B cell (primary cell): ENCODE data around the gene JAK2. TPM values are rescaled to one million over a fixed set of nuclear protein-coding genes. Genes with fewer than 3 reads are reported as not detected.
"Not testable (repeated sequence)": the region's sequence is repeated elsewhere in the genome, so short reads cannot be mapped to it uniquely, and the experiment has no call there.

Experiments
- ATAC-seq: fragments of 200-7000 bp; cut with Tn5 transposase; one replicate; pipeline ENCODE4 v1.10.0; 2021; ENCODE audit warnings: low read depth, mild to moderate bottlenecking, moderate number of reproducible peaks, moderate library complexity
- CTCF ChIA-PET: fragments of 350-600 bp; sonication (Branson Sonifier 250); formaldehyde crosslinking; loops from one replicate; lab custom pipeline; 2021; ENCODE audit warnings: antibody characterized with exemption, inconsistent platforms; lab: Charles Lee
- POLR2A ChIA-PET: fragments of 350-600 bp; sonication (Branson Sonifier 250); formaldehyde crosslinking; loops from one replicate; lab custom pipeline; 2021; ENCODE audit warnings: antibody characterized with exemption; lab: Charles Lee
- DNase-seq: peaks from one replicate; pipeline ENCODE4 v3.0.0; 2013
- H2AFZ ChIP-seq: 2 replicates; pipeline ENCODE4 v1.6.1; 2012; ENCODE audit warnings: mild to moderate bottlenecking, low read depth, low read length; ENCODE audit not compliant: insufficient read depth, poor library complexity, severe bottlenecking
- H3K27ac ChIP-seq, 2 donors: 1 replicate in 1 of 2; 2 replicates in 1 of 2; pipeline ENCODE4 v1.5.1; 2012 to 2013; ENCODE audit warnings: low read length in 2 of 2, mild to moderate bottlenecking in 2 of 2, moderate library complexity in 1 of 2
- H3K27me3 ChIP-seq, 4 experiments: fragments of 200-600 bp in 1 of 4; sonication (generic) in 1 of 4; replicated peaks in 1 of 4; 1 replicate in 2 of 4; 2 replicates in 2 of 4; pipeline versions ENCODE4 v1.6.1 to v1.7.0; 2013 to 2016; ENCODE audit warnings: low read length in 3 of 4, mild to moderate bottlenecking in 2 of 4, mixed read lengths in 1 of 4, moderate library complexity in 1 of 4; ENCODE audit not compliant: insufficient read depth in 4 of 4, control insufficient read depth in 3 of 4; ENCODE audit errors: control extremely low read depth in 1 of 4
- H3K36me3 ChIP-seq, 2 experiments: replicated peaks in 1 of 2; 1 replicate in 1 of 2; 2 replicates in 1 of 2; pipeline versions ENCODE4 v1.6.1 to v1.7.1; 2013; ENCODE audit warnings: low read length in 1 of 2; ENCODE audit not compliant: insufficient read depth in 2 of 2, control insufficient read depth in 1 of 2; ENCODE audit errors: control extremely low read depth in 1 of 2, extremely low read depth in 1 of 2
- H3K4me1 ChIP-seq, 2 donors: fragments of 200-600 bp in 1 of 2; sonication (generic) in 1 of 2; 1 replicate in 1 of 2; 2 replicates in 1 of 2; pipeline versions ENCODE4 v1.5.1 to v1.6.1; 2013 to 2017; ENCODE audit warnings: low read length in 2 of 2; ENCODE audit not compliant: control insufficient read depth in 2 of 2, insufficient read depth in 2 of 2
- H3K4me2 ChIP-seq: replicated peaks from 2 replicates; pipeline ENCODE3; 2012; ENCODE audit warnings: mild to moderate bottlenecking, low read depth, low read length; ENCODE audit not compliant: poor library complexity, severe bottlenecking
- H3K4me3 ChIP-seq, 5 experiments: fragments of 200-600 bp in 1 of 5; sonication (generic) in 1 of 5; 1 replicate in 3 of 5; 2 replicates in 2 of 5; pipeline versions ENCODE4 v1.5.1 to v1.7.0; 2011 to 2016; ENCODE audit warnings: low read length in 4 of 5, mild to moderate bottlenecking in 4 of 5, low read depth in 2 of 5, control low read depth in 1 of 5, moderate library complexity in 1 of 5; ENCODE audit not compliant: insufficient read depth in 1 of 5; ENCODE audit errors: control extremely low read depth in 1 of 5, extremely low read depth in 1 of 5
- H3K79me2 ChIP-seq: fragments of 200-600 bp; sonication (generic); one replicate; pipeline ENCODE4 v1.6.0; 2016; ENCODE audit warnings: low read length; ENCODE audit not compliant: control insufficient read depth, insufficient read depth
- H3K9ac ChIP-seq: fragments of 200-600 bp; sonication (generic); 2 replicates; pipeline ENCODE4 v1.6.1; 2017; ENCODE audit warnings: mild to moderate bottlenecking, low read length, moderate library complexity
- H3K9me3 ChIP-seq, 3 donors: one replicate each; pipeline versions ENCODE4 v1.6.1 to v1.7.1; 2013; ENCODE audit warnings: low read length in 2 of 3; ENCODE audit not compliant: control insufficient read depth in 2 of 3, insufficient read depth in 1 of 3; ENCODE audit errors: control extremely low read depth in 1 of 3
- H4K20me1 ChIP-seq: 2 replicates; pipeline ENCODE4 v1.6.0; 2012; ENCODE audit warnings: mild to moderate bottlenecking, low read length; ENCODE audit not compliant: insufficient read depth, control insufficient read depth, poor library complexity, severe bottlenecking
- H3K27ac Mint-ChIP-seq: one replicate; pipeline ENCODE4 v1.8.0; 2021; ENCODE audit warnings: mixed read lengths
- H3K27me3 Mint-ChIP-seq: one replicate; pipeline ENCODE4 v1.8.0; 2021; ENCODE audit warnings: mixed read lengths
- H3K4me1 Mint-ChIP-seq: one replicate; pipeline ENCODE4 v1.8.0; 2021; ENCODE audit warnings: mixed read lengths
- H3K4me3 Mint-ChIP-seq: one replicate; pipeline ENCODE4 v1.8.0; 2021; ENCODE audit warnings: mixed read lengths
- H3K9me3 Mint-ChIP-seq: one replicate; pipeline ENCODE4 v1.8.0; 2022; ENCODE audit warnings: mixed read lengths; ENCODE audit not compliant: insufficient read depth
- CTCF ChIP-seq: fragments of 200-600 bp; IDR thresholded peaks from one replicate; pipeline ENCODE4 v1.8.0; 2022; ENCODE audit warnings: antibody characterized with exemption, mild to moderate bottlenecking
- EZH2 ChIP-seq: IDR thresholded peaks from 2 replicates; pipeline ENCODE4 v1.6.1; 2012; ENCODE audit warnings: borderline replicate concordance, low read depth, mild to moderate bottlenecking, moderate library complexity, low read length; ENCODE audit not compliant: insufficient read depth, poor library complexity, severe bottlenecking
- WGBS: methylation state at CpG from one replicate; pipeline ENCODE4 v1.1.5; 2013; ENCODE audit warnings: missing lambda C conversion rate; ENCODE audit not compliant: insufficient coverage; 5-methylcytosine and 5-hydroxymethylcytosine counted together
- intact Hi-C: fragments of 100-400 bp; cut with micrococcal nuclease; formaldehyde crosslinking; loops from one replicate; pipeline ENCODE4 v1.10.0; 2022
- polyA plus RNA-seq: library from polyadenylated mRNA; depleted of rRNA; stranded (reverse); fragments of >200 nt; gene quantifications from 2 replicates; pipeline ENCODE4 v1.2.3, GENCODE V29; 2012
- total RNA-seq, 2 donors: library from RNA; stranded (reverse); fragments of 120-200 nt in 1 of 2; gene quantifications; 1 replicate in 1 of 2; 2 replicates in 1 of 2; pipeline versions ENCODE4 v1.2.3 to v1.2.4, GENCODE V29; 2013 to 2022

Gene JAK2
- total and polyA plus RNA-seq, 2 donors (not counting 1 experiment from before 2014, with no cell fraction given) = 8.0 to 24.6 TPM

GRCh38 chr9:5106517-5106916 lies 121.4 kb downstream of the JAK2 start:
- H2AFZ ChIP-seq, H3K4me3 ChIP-seq, H3K4me3 Mint-ChIP-seq, ATAC-seq, H4K20me1 ChIP-seq, H3K27ac ChIP-seq, H3K4me2 ChIP-seq, H3K9me3 Mint-ChIP-seq, H3K27me3 Mint-ChIP-seq, H3K4me1 Mint-ChIP-seq, H3K27ac Mint-ChIP-seq, H3K4me1 ChIP-seq, CTCF ChIA-PET, H3K9ac ChIP-seq, H3K27me3 ChIP-seq, DNase-seq, POLR2A ChIA-PET, intact Hi-C loops, H3K79me2 ChIP-seq: not testable (repeated sequence)
- Histone ChIP-seq H3K36me3 (peaks cover 0 to 12% of the 10 kb centered on the region in 2 experiments), H3K9me3 (peaks cover 0 to 11% (median 0%) of the 10 kb centered on the region in 3 donors)
- no CpG with 5 or more reads among the region's 2 CpGs for WGBS

GRCh38 chr9:5110867-5111681 lies 126.0 kb downstream of the JAK2 start:
- H3K9me3 Mint-ChIP-seq = no peaks in the 10 kb centered on the region
- POLR2A ChIA-PET = interaction anchor here (0.6 kb wide), 1 partner anchor 611 kb away, joined by 3 read pairs; no protein-coding TSS in a partner anchor
- H3K36me3 ChIP-seq = peaks cover 2 to 40% of the 10 kb centered on the region in 2 experiments
- H3K79me2 ChIP-seq = no peaks in the 10 kb centered on the region
- no peak overlapping the region for H3K27ac ChIP-seq
- no peaks in the 10 kb centered on the region for H3K4me1 Mint-ChIP-seq
- no peaks in the 10 kb centered on the region for H3K4me1 ChIP-seq
- no peaks in the 10 kb centered on the region for H4K20me1 ChIP-seq
- DNase-seq (no peak), ATAC-seq (no peak)
- no peaks in the 10 kb centered on the region for H3K27me3 Mint-ChIP-seq
- H3K4me2 ChIP-seq = no peak overlapping the region
- peaks cover 0 to 42% (median 3%) of the 10 kb centered on the region in 3 donors for H3K9me3 ChIP-seq
- no peak for TF ChIP-seq EZH2
- TF ChIP-seq CTCF = no peak
- no peaks in the 10 kb centered on the region for H3K27me3 ChIP-seq
- 98% methylated on average over 50 of the region's 50 CpGs for WGBS
- CTCF ChIA-PET = no interaction called here
- no peak overlapping the region for H3K4me3 Mint-ChIP-seq
- no peak overlapping the region for H2AFZ ChIP-seq
- no peak overlapping the region for H3K9ac ChIP-seq
- H3K27ac Mint-ChIP-seq = no peak overlapping the region
- intact Hi-C loops = no loop called here
- H3K4me3 ChIP-seq = no peak overlapping the region
